Measurements from ENCODE around the gene SMARCA2.

The SMARCA2 gene

DNA sequence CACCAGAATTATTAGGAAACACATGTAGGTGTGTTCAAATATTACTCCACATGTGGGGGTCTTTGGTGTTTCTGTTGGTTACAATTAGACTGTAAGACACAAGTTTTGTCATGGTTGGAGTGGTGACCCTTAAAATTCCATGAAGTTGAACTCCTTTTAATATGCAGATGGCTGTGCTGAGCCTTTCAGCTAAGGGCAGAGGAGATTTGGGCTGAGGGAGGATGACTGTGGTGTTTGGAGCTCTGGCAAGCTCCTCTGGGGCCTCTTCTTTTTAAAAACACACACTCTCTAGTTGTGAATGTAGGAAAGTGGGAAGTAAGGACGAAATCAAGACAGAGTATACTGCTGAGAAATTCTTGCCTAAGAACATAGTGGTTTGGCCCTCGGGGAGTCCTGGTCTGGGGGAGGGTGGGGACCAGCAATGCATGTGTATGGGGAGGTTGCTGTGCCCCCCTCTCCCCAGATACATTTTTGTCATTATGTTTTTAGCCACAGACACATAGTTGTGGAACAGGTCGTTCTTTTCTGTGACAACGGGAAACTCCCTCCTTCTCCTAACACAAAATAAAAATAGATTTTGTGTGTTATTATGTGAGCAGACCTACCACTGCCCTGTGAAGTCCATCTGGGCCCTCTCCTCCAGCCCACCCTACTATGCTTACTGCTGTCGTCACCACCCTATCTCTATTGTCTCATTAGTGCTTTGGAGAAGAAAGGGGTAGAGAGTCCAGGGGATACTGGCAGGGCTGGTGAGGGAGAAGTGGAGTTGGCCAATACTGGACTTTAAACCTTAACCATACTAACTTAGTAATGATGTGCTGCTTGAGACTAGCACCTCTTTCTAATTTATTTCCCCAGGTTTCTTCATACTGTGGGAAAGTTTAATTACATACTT, 10.0 kb downstream of the SMARCA2 start:
- TF ChIP-seq, protein P1, sequence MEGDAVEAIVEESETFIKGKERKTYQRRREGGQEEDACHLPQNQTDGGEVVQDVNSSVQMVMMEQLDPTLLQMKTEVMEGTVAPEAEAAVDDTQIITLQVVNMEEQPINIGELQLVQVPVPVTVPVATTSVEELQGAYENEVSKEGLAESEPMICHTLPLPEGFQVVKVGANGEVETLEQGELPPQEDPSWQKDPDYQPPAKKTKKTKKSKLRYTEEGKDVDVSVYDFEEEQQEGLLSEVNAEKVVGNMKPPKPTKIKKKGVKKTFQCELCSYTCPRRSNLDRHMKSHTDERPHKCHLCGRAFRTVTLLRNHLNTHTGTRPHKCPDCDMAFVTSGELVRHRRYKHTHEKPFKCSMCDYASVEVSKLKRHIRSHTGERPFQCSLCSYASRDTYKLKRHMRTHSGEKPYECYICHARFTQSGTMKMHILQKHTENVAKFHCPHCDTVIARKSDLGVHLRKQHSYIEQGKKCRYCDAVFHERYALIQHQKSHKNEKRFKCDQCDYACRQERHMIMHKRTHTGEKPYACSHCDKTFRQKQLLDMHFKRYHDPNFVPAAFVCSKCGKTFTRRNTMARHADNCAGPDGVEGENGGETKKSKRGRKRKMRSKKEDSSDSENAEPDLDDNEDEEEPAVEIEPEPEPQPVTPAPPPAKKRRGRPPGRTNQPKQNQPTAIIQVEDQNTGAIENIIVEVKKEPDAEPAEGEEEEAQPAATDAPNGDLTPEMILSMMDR (conservative IDR thresholded peaks at IDR 0.05; ENCODE audit: low read depth, low read length), result no peak
- peak; percentile 32 for DNase-seq (ENCODE audit: low read depth)
- no peak overlapping the region for H3K4me3 ChIP-seq (ENCODE audit: low read depth, low read length)

DNA sequence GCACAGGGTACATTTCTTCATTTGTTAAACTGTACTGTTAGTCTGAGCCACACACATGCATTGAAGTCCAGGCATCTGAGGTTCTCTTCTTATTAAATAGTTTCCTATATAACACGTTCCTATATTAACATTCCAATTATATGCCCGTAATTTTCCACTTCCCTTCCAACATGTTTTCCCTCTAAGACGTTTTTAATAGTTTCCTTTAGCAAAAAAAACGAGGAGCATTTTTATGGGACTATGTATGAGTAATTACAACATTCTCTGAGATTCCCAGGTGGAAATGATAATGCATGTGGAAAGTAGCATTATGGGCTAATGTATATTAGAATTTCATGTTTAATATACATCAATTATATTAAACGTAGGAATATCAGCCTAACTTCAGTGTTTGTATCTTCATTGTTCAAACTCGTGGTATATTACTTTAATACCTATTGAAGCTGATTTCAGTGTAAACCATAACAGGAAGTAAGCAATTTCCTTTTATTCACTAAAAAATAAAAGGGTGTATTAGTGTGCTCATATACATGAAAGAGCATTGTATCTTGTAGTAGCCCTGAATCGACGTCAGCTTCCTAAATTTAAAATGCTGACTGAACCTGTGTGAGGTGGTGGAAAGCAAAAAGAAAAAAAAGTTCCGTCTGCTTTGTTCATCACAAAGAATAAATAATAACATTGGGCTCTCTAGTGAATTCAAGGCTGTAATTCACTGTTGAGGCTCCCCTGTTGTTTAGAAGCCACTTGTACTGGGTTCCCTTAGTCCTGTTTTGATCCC, 11.3 kb downstream of the SMARCA2 start:
- H3K4me3 ChIP-seq (ENCODE audit: low read depth, low read length), result no peak overlapping the region
- TF ChIP-seq, protein P1 (conservative IDR thresholded peaks at IDR 0.05; ENCODE audit: low read depth, low read length), result no peak
- no peak for DNase-seq (ENCODE audit: low read depth)

DNA sequence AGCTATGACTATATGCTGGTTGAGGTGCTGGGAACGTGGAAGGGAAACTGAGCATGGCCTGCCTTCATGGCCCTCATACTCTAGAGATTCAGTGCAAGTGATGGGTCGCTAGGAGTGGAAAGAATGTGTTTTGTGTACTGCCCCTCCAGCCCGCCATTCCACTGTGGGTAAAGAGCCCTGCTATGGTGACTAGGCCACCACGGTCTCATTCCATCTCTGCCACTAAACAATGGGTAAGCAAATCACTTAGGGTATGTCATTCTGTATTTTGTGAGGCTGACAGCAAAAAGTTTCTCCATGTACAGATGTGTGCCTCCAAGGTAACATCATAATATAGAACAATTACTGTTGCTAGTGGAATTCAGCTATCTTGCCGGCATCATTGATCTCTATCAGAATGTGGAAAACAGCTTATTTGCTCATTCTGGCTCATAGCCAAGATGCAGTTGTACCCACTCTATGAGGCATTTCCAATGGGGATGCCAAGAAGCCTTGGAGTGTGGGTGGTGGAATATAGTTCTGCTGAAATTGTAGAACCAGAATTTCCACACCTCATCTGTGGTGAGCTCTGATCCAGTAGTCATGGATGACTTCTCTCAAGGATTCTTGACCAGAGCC, 12.5 kb downstream of the SMARCA2 start:
- TF ChIP-seq, protein P1 (conservative IDR thresholded peaks at IDR 0.05; ENCODE audit: low read depth, low read length), result no peak

DNA sequence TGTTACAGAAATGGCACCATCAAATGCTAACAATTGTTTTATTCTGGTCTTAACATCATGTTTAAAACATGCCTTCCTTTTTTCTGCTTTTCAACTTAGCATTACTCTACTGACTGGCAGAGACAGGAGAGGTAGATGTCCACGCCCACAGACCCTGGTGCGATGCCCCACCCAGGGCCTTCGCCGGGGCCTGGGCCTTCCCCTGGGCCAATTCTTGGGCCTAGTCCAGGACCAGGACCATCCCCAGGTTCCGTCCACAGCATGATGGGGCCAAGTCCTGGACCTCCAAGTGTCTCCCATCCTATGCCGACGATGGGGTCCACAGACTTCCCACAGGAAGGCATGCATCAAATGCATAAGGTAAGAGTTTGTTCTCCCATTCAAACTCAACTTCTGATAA, 13.7 kb downstream of the SMARCA2 start:
- TF ChIP-seq, protein P1 (conservative IDR thresholded peaks at IDR 0.05; ENCODE audit: low read depth, low read length), result no peak
- DNase-seq (ENCODE audit: low read depth), result no peak
- no peak overlapping the region for H3K4me3 ChIP-seq (ENCODE audit: low read depth, low read length)

More for the DNA sequence above, 12.5 kb downstream of the SMARCA2 start:
- H3K4me3 ChIP-seq (ENCODE audit: low read depth, low read length), result no peak overlapping the region
- no peak for DNase-seq (ENCODE audit: low read depth)

DNA sequence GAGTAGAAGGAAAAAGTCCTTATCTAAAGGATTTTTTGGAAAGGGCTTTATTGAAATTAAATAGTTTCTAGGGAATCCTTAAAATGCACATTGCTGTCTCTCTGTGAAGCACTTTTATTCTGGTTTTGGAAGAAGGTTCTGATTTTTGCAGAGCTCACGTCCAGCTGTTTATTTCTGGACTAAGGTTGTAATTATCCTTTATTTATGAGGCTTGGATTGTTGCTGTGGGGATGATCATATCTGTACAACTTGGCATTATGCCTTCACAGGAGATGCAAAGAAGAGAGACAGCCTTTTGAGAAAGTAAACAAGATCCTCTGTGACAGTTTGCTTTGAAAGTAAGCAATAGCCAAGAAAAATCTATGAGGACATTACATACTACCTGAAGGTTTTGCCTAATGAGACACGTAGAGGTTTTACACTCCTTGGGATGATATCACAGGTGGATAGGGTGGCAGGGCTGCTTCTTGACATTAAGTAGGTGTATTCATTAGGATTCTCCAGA, 14.6 kb downstream of the SMARCA2 start:
- TF ChIP-seq, protein P1 (conservative IDR thresholded peaks at IDR 0.05; ENCODE audit: low read depth, low read length), result no peak

DNA sequence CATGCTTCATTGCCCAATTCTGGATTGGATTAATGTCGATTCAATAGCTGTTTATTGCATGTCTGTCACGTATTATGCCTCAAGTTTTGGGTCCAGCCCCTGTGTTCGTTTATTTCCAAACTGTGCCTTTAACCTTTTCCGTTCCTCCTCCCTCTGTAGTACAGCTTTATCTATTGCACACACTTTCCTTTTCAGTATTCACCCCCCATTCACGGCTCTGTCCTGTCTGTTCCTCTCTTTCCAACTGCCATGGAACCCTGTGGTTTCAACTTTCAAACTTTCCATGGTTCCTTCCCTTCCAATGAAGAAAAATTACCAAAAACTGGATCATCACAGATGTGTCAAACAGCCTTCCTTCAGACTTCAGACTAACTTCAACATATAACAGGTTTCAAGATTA, 17.1 kb downstream of the SMARCA2 start:
- no peak for DNase-seq (ENCODE audit: low read depth)
- TF ChIP-seq, protein P1 (conservative IDR thresholded peaks at IDR 0.05; ENCODE audit: low read depth, low read length), result no peak
- H3K4me3 ChIP-seq (ENCODE audit: low read depth, low read length), result no peak overlapping the region

More for the DNA sequence above, 14.6 kb downstream of the SMARCA2 start:
- H3K4me3 ChIP-seq (ENCODE audit: low read depth, low read length), result no peak overlapping the region
- no peak for DNase-seq (ENCODE audit: low read depth)
